A549 (cell line): ENCODE results near the gene STAMBP. TPM values are rescaled to one million over a fixed set of nuclear protein-coding genes. Genes with fewer than 3 reads are reported as not detected.

Source experiments
- ATAC-seq, 2 experiments: fragments of 200-7000 bp in 1 of 2; fragments of >200 bp in 1 of 2; cut with Nextera tagmentation in 1 of 2; cut with Tn5 transposase in 1 of 2; 3 replicates each; pipeline versions ENCODE4 v1.8.0 to v1.9.1; 2018 to 2020; ENCODE audit warnings: mild to moderate bottlenecking in 1 of 2, moderate library complexity in 1 of 2
- CTCF ChIA-PET: fragments of 300-600 bp; sonication (Branson Sonifier 250); formaldehyde crosslinking; extraction: SDS; loops from one replicate; lab custom pipeline; 2021; ENCODE audit warnings: antibody characterized with exemption, inconsistent platforms; lab: Yijun Ruan, JAX
- POLR2A ChIA-PET: fragments of 350-600 bp; formaldehyde crosslinking; extraction: SDS; loops from one replicate; lab custom pipeline; 2021; ENCODE audit warnings: antibody characterized with exemption, inconsistent platforms; lab: Yijun Ruan, JAX
- DNase-seq, 2 experiments: peaks; one replicate each; pipeline versions ENCODE4 v3.0.0 to v3.0.0-alpha.2; 2011 to 2016; ENCODE audit warnings: low read depth in 1 of 2, low spot score in 1 of 2
- FAIRE-seq: peaks from 2 replicates; lab custom pipeline; 2011; peaks lifted over from hg19 to GRCh38; lab: Jason Lieb, UNC
- H3K27ac ChIP-seq, 2 experiments: fragments of >200 bp; sonication (Bioruptor Twin); formaldehyde crosslinking; 3 replicates each; pipeline ENCODE4 v1.5.1; 2016 to 2017
- H3K4me1 ChIP-seq: fragments of >200 bp; sonication (Bioruptor Twin); formaldehyde crosslinking; 3 replicates; pipeline ENCODE4 v1.6.1; 2016
- H3K4me2 ChIP-seq: fragments of >200 bp; sonication (Bioruptor Twin); formaldehyde crosslinking; 3 replicates; pipeline ENCODE4 v1.6.1; 2016
- H3K4me3 ChIP-seq: fragments of >200 bp; sonication (Bioruptor Twin); formaldehyde crosslinking; 3 replicates; pipeline ENCODE4 v1.5.1; 2016
- H3K9me3 ChIP-seq: fragments of >200 bp; sonication (Bioruptor Twin); formaldehyde crosslinking; 3 replicates; pipeline ENCODE4 v1.6.1; 2016
- ATOH8 ChIP-seq: fragments of 250-450 bp; sonication (Bioruptor Pico); IDR thresholded peaks from 2 replicates; pipeline ENCODE4 v1.5.0; 2020; ENCODE audit warnings: low read depth, mild to moderate bottlenecking, moderate library complexity
- BHLHE40 ChIP-seq: IDR thresholded peaks from 2 replicates; pipeline ENCODE4 v1.6.1; 2012; ENCODE audit warnings: low read depth, low read length, inconsistent platforms
- EHF ChIP-seq: fragments of 250-450 bp; sonication (Bioruptor Pico); IDR thresholded peaks from 2 replicates; pipeline ENCODE4 v1.5.0; 2020; ENCODE audit warnings: mild to moderate bottlenecking
- ELK1 ChIP-seq: fragments of 150-350 bp; IDR thresholded peaks from 2 replicates; pipeline ENCODE4 v1.6.1; 2014; ENCODE audit warnings: low read depth, mild to moderate bottlenecking, low read length
- EP300 ChIP-seq, 2 experiments: fragments of >200 bp; sonication (Bioruptor Twin); formaldehyde crosslinking; IDR thresholded peaks; 2 replicates in 1 of 2; 3 replicates in 1 of 2; pipeline ENCODE4 v1.6.1; 2016 to 2017
- FOSL2 ChIP-seq, 2 experiments: fragments of 450-650 bp in 1 of 2; fragments of >200 bp in 1 of 2; sonication (Bioruptor Twin) in 1 of 2; formaldehyde crosslinking; IDR thresholded peaks; 2 replicates each; pipeline versions ENCODE4 v1.5.0 to v1.6.1; 2016 to 2020; ENCODE audit warnings: mild to moderate bottlenecking in 1 of 2, moderate library complexity in 1 of 2
- HEYL ChIP-seq: fragments of 250-450 bp; sonication (Bioruptor Pico); IDR thresholded peaks from 2 replicates; pipeline ENCODE4 v1.8.0; 2021; ENCODE audit warnings: mild to moderate bottlenecking, moderate library complexity
- HOXB13 ChIP-seq: fragments of 250-450 bp; sonication (Bioruptor Pico); IDR thresholded peaks from 2 replicates; pipeline ENCODE4 v1.5.0; 2020; ENCODE audit warnings: low read depth, mild to moderate bottlenecking, moderate library complexity
- JUN ChIP-seq, 2 experiments: fragments of >200 bp; sonication (Bioruptor Twin); formaldehyde crosslinking; IDR thresholded peaks; 2 replicates in 1 of 2; 3 replicates in 1 of 2; pipeline ENCODE4 v1.6.1; 2016 to 2017
- JUNB ChIP-seq: fragments of >200 bp; sonication (Bioruptor Twin); formaldehyde crosslinking; IDR thresholded peaks from 2 replicates; pipeline ENCODE4 v1.6.1; 2016
- MAFK ChIP-seq: fragments of 450-650 bp; IDR thresholded peaks from 2 replicates; pipeline ENCODE4 v1.6.1; 2014; ENCODE audit not compliant: partially characterized antibody
- NPAS2 ChIP-seq: fragments of 250-450 bp; sonication (Bioruptor Pico); IDR thresholded peaks from 2 replicates; pipeline ENCODE4 v1.8.0; 2022; ENCODE audit warnings: mild to moderate bottlenecking, moderate library complexity, borderline replicate concordance
- RCOR1 ChIP-seq: fragments of 150-350 bp; IDR thresholded peaks from 2 replicates; pipeline ENCODE4 v1.6.1; 2014; ENCODE audit warnings: antibody characterized with exemption, low read length, low read depth
- TFCP2L1 ChIP-seq: fragments of 250-450 bp; sonication (Bioruptor Pico); IDR thresholded peaks from 2 replicates; pipeline ENCODE4 v1.5.0; 2021; ENCODE audit warnings: mild to moderate bottlenecking
- ZC3H11A ChIP-seq: fragments of 450-650 bp; IDR thresholded peaks from 2 replicates; pipeline ENCODE4 v1.6.1; 2014; ENCODE audit warnings: antibody characterized with exemption, mild to moderate bottlenecking
- ZFP36 ChIP-seq: fragments of 450-650 bp; IDR thresholded peaks from 2 replicates; pipeline ENCODE4 v1.6.1; 2014; ENCODE audit warnings: borderline replicate concordance; ENCODE audit not compliant: partially characterized antibody
- WGBS: methylation state at CpG from one replicate; pipeline ENCODE4 v1.1.6; 2017; ENCODE audit errors: missing lambda C conversion rate; 5-methylcytosine and 5-hydroxymethylcytosine counted together
- polyA plus RNA-seq, 4 experiments: library from polyadenylated mRNA; depleted of rRNA in 3 of 4; stranded (reverse); fragments of >200 nt; fragmentation: RNase III in 1 of 4; extraction: RNeasy Plus Mini Kit Qiagen cat#74134 plus additional on column Dnase treatment in 1 of 4; gene quantifications; 2 replicates in 3 of 4; 3 replicates in 1 of 4; pipeline ENCODE4 v1.2.3, GENCODE V29; 2011 to 2017
- TF ChIP-seq, protein P1 (sequence below): fragments of >200 bp; sonication (Bioruptor Twin); formaldehyde crosslinking; IDR thresholded peaks from 3 replicates; pipeline ENCODE4 v1.6.1; 2016
- TF ChIP-seq, protein P2 (sequence below): fragments of 200-600 bp; sonication (generic); IDR thresholded peaks from 2 replicates; pipeline ENCODE4 v1.6.1; 2016; ENCODE audit warnings: antibody characterized with exemption, mild to moderate bottlenecking, moderate library complexity

The STAMBP gene
- polyA plus RNA-seq, 2 of the 4 experiments (the other 2 are of a cell fraction) = 44.4 to 96.3 TPM

GRCh38 chr2:73827660-73828388, 937 bp upstream of the STAMBP start:
- WGBS = 57% methylated on average over 9 of the region's 9 CpGs
- TF ChIP-seq ATOH8 (no peak), MAFK (peak; percentile 65)
- TF ChIP-seq, protein P1, sequence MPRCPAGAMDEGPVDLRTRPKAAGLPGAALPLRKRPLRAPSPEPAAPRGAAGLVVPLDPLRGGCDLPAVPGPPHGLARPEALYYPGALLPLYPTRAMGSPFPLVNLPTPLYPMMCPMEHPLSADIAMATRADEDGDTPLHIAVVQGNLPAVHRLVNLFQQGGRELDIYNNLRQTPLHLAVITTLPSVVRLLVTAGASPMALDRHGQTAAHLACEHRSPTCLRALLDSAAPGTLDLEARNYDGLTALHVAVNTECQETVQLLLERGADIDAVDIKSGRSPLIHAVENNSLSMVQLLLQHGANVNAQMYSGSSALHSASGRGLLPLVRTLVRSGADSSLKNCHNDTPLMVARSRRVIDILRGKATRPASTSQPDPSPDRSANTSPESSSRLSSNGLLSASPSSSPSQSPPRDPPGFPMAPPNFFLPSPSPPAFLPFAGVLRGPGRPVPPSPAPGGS = no peak
- Histone ChIP-seq H3K4me3 (peak overlapping the region; percentile 81), H3K27ac (peak overlapping the region in 1 of 2 experiments; percentile 95; a peak in 4 of 6 replicates), H3K4me1 (peaks cover 22% of the 10 kb centered on the region; the same call in 2 of the 3 replicates), H3K4me2 (peak overlapping the region; percentile 64), H3K9me3 (no peaks in the 10 kb centered on the region)
- POLR2A ChIA-PET = interaction anchor here (0.6 to 2.7 kb wide), 13 partner anchors 8 to 832 kb away, joined by 3 to 20 read pairs (median 4); partner anchors contain the start of genes INO80B, MOB1A and TPRKB
- CTCF ChIA-PET = interaction anchor here (0.6 to 2.8 kb wide), 13 partner anchors 10 to 507 kb away, joined by 3 to 24 read pairs (median 4); no protein-coding TSS in a partner anchor
- no peak for DNase-seq
- FAIRE-seq = no peak
- ATAC-seq = no peak

DNA sequence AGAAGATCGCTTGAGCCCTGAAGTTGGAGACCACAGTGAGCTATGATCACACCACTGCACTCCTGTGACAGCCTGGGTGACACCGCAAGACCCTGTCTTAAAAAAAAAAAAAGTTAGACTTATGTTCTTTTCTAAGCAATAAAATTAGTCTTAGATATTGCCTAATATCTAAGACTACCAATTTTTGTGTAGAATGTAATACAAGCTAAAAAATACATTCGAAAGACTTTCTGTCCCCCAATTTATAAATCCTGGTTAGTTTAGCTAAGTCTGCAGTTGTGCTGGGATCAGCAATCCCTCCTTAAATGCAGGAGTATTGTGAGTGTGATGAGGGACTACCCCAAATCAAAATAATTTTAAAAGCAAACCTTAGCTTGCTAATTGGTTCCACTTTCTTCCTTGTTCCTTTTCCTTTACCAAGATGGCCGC, 358 bp upstream of the STAMBP start:
- Histone ChIP-seq H3K4me1 (peaks cover 23% of the 10 kb centered on the region; the same call in 2 of the 3 replicates), H3K4me2 (peak overlapping the region; percentile 64), H3K9me3 (no peaks in the 10 kb centered on the region), H3K4me3 (peak overlapping the region; percentile 81), H3K27ac (peak overlapping the region; percentile 88 to 95)
- ChIA-PET CTCF (interaction anchor here (0.6 to 2.8 kb wide), 10 partner anchors 11 to 506 kb away, joined by 3 to 24 read pairs (median 4); no protein-coding TSS in a partner anchor), POLR2A (interaction anchor here (0.6 to 2.7 kb wide), 14 partner anchors 9 to 832 kb away, joined by 3 to 20 read pairs (median 4); partner anchors contain the start of genes INO80B, MOB1A and TPRKB)
- DNase-seq (no peak), FAIRE-seq (no peak), ATAC-seq (no peak)
- 48% methylated on average over 4 of the region's 4 CpGs for WGBS
- TF ChIP-seq ZFP36 (no peak), FOSL2 (IDR thresholded peaks at IDR 0.05) (no peak), FOSL2 (CRISPR knock-in tag; IDR thresholded peaks at IDR 0.05) (no peak), HEYL (no peak)

DNA sequence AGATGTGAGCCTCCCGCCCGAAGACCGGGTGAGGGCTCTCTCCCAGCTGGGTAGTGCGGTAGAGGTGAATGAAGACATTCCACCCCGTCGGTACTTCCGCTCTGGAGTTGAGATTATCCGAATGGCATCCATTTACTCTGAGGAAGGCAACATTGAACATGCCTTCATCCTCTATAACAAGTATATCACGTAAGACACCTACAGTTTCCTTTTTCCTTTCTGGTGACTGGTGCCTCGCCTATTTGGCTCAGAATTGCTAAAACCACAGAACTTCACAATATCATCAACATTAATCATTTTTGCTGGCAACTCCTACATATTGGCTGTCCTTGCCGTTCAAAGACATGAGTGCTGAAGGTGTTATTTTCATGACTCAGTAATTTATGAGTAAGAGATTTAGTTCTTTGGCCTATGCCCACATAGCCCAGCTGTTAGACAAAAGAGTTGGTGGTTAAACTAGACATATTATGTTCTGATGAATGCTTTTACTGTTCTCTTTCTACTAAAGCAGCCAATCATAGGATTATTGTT, 2.2 kb downstream of the STAMBP start:
- no peak for ATAC-seq
- 86% methylated on average over 11 of the region's 11 CpGs for WGBS
- no peak for FAIRE-seq

More for the DNA sequence above, 2.2 kb downstream of the STAMBP start:
- peak overlapping the region; percentile 89; the same call in 2 of the 3 replicates for H3K4me2 ChIP-seq
- no peaks in the 10 kb centered on the region for H3K9me3 ChIP-seq
- TF ChIP-seq ELK1 (no peak), NPAS2 (no peak), ZC3H11A (no peak), MAFK (peak; percentile 75), RCOR1 (no peak), ZFP36 (no peak), EP300 (IDR thresholded peaks at IDR 0.05) (no peak), EHF (no peak), TFCP2L1 (no peak), JUN (IDR thresholded peaks at IDR 0.05) (no peak), BHLHE40 (no peak), HOXB13 (CRISPR knock-in tag) (no peak), FOSL2 (IDR thresholded peaks at IDR 0.05) (no peak), FOSL2 (CRISPR knock-in tag; IDR thresholded peaks at IDR 0.05) (peak; percentile 44), JUNB (no peak)
- TF ChIP-seq, protein P2, sequence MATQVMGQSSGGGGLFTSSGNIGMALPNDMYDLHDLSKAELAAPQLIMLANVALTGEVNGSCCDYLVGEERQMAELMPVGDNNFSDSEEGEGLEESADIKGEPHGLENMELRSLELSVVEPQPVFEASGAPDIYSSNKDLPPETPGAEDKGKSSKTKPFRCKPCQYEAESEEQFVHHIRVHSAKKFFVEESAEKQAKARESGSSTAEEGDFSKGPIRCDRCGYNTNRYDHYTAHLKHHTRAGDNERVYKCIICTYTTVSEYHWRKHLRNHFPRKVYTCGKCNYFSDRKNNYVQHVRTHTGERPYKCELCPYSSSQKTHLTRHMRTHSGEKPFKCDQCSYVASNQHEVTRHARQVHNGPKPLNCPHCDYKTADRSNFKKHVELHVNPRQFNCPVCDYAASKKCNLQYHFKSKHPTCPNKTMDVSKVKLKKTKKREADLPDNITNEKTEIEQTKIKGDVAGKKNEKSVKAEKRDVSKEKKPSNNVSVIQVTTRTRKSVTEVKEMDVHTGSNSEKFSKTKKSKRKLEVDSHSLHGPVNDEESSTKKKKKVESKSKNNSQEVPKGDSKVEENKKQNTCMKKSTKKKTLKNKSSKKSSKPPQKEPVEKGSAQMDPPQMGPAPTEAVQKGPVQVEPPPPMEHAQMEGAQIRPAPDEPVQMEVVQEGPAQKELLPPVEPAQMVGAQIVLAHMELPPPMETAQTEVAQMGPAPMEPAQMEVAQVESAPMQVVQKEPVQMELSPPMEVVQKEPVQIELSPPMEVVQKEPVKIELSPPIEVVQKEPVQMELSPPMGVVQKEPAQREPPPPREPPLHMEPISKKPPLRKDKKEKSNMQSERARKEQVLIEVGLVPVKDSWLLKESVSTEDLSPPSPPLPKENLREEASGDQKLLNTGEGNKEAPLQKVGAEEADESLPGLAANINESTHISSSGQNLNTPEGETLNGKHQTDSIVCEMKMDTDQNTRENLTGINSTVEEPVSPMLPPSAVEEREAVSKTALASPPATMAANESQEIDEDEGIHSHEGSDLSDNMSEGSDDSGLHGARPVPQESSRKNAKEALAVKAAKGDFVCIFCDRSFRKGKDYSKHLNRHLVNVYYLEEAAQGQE = no peak
- peaks cover 23% of the 10 kb centered on the region; the same call in 2 of the 3 replicates for H3K4me1 ChIP-seq
- no peak overlapping the region for H3K4me3 ChIP-seq
- ChIA-PET POLR2A (no interaction called here), CTCF (no interaction called here)
- H3K27ac ChIP-seq = no peak overlapping the region
- no peak for DNase-seq
